ELR (cell line): ENCODE data around the gene COMMD2.

Experiments
- DNase-seq: peaks from one replicate; pipeline ENCODE4 v3.0.0-alpha.2; 2015; ENCODE audit warnings: low read depth

Gene COMMD2

GRCh38 chr3:149752051-149752787, at the start of gene COMMD2:
COMMD2 (minus strand) TSS chr3:149752489; CDS start chr3:149752444, 45 bp downstream.
- DNase-seq = peak; percentile 95

- no peak for DNase-seq
These were observed 49.4 kb upstream of the COMMD2 start for GRCh38 chr3:149801639-149802038.

- no peak for DNase-seq
These were observed 48.9 kb upstream of the COMMD2 start for GRCh38 chr3:149801195-149801594.

- DNase-seq = no peak
These were observed 48.4 kb upstream of the COMMD2 start for GRCh38 chr3:149800693-149801092.

- no peak for DNase-seq
These were observed 43.7 kb upstream of the COMMD2 start for GRCh38 chr3:149796026-149796425.

- no peak for DNase-seq
These were observed 40.4 kb upstream of the COMMD2 start, which contains the start of gene ANKUB1 for GRCh38 chr3:149792452-149793270. ANKUB1 (minus strand) TSS chr3:149792554; CDS start chr3:149792366, 188 bp downstream.

GRCh38 chr3:149790698-149791097, 38.4 kb upstream of the COMMD2 start:
- DNase-seq = no peak

- DNase-seq = peak; percentile 51
These were observed 38.0 kb upstream of the COMMD2 start for GRCh38 chr3:149790268-149790667.

GRCh38 chr3:149784064-149784704, 31.9 kb upstream of the COMMD2 start:
- peak; percentile 21 for DNase-seq

GRCh38 chr3:149783576-149783975, 31.3 kb upstream of the COMMD2 start:
- DNase-seq = peak; percentile 68

- no peak for DNase-seq
These were observed 29.5 kb upstream of the COMMD2 start for GRCh38 chr3:149781741-149782140.

GRCh38 chr3:149781211-149781610, 28.9 kb upstream of the COMMD2 start:
- no peak for DNase-seq

GRCh38 chr3:149777414-149778214, 25.3 kb upstream of the COMMD2 start:
- DNase-seq = no peak

- DNase-seq = no peak
These were observed 23.9 kb upstream of the COMMD2 start for GRCh38 chr3:149776170-149776569.

- no peak for DNase-seq
These were observed 20.6 kb upstream of the COMMD2 start for GRCh38 chr3:149772861-149773260.

GRCh38 chr3:149771652-149772271, 19.5 kb upstream of the COMMD2 start:
- peak; percentile 72 for DNase-seq

- DNase-seq = peak; percentile 15
These were observed 18.0 kb upstream of the COMMD2 start for GRCh38 chr3:149770246-149770645.

- DNase-seq = no peak
These were observed 16.4 kb upstream of the COMMD2 start for GRCh38 chr3:149768704-149769103.

- no peak for DNase-seq
These were observed 15.4 kb upstream of the COMMD2 start for GRCh38 chr3:149767720-149768119.

GRCh38 chr3:149765762-149766334, 13.6 kb upstream of the COMMD2 start:
- peak; percentile 53 for DNase-seq

GRCh38 chr3:149764302-149764701, 12.0 kb upstream of the COMMD2 start:
- DNase-seq = no peak
